BJ (cell line): Measurements from ENCODE around the gene CERS6. TPM values are rescaled to one million over a fixed set of nuclear protein-coding genes. Genes with fewer than 3 reads are reported as not detected.

Experiments used
- CTCF ChIA-PET: fragments of 350-600 bp; formaldehyde crosslinking; extraction: SDS; loops from one replicate; lab custom pipeline; 2021; ENCODE audit warnings: antibody characterized with exemption, inconsistent platforms; lab: Yijun Ruan, JAX
- POLR2A ChIA-PET: fragments of 300-600 bp; sonication (Branson Sonifier 250); formaldehyde crosslinking; extraction: SDS; loops from one replicate; lab custom pipeline; 2021; ENCODE audit warnings: antibody characterized with exemption; lab: Charles Lee
- DNase-seq: peaks from one replicate; pipeline ENCODE4 v3.0.0-alpha.2; 2011; ENCODE audit warnings: low read depth
- H3K27me3 ChIP-seq: 2 replicates; pipeline ENCODE4 v1.6.0; 2011; ENCODE audit warnings: low read length; ENCODE audit not compliant: control insufficient read depth, insufficient read depth
- H3K36me3 ChIP-seq: 2 replicates; pipeline ENCODE4 v1.5.1; 2011; ENCODE audit warnings: low read length; ENCODE audit not compliant: control insufficient read depth, insufficient read depth
- H3K4me3 ChIP-seq: 2 replicates; pipeline ENCODE4 v1.5.1; 2011; ENCODE audit warnings: low read depth, mild to moderate bottlenecking, control low read depth, low read length
- CTCF ChIP-seq: IDR thresholded peaks from 2 replicates; pipeline ENCODE4 v1.5.1; 2011; ENCODE audit warnings: low read depth, mild to moderate bottlenecking, control low read depth, inconsistent platforms, low read length, moderate library complexity; ENCODE audit not compliant: insufficient read depth
- polyA plus RNA-seq: library from polyadenylated mRNA; depleted of rRNA; stranded (reverse); fragments of >200 nt; gene quantifications from 2 replicates; pipeline ENCODE4 v1.2.3, GENCODE V29; 2011

CERS6 gene
- polyA plus RNA-seq, 1 experiment: 1.6 TPM

GRCh38 chr2:168526641-168527040 is 70.6 kb downstream of the CERS6 start:
- no peak for DNase-seq
- CTCF ChIA-PET: no interaction called here
- POLR2A ChIA-PET: no interaction called here

GRCh38 chr2:168528016-168528415 is 71.9 kb downstream of the CERS6 start:
- POLR2A ChIA-PET: no interaction called here

More at GRCh38 chr2:168526641-168527040, 70.6 kb downstream of the CERS6 start:
- Histone ChIP-seq H3K4me3 (no peak overlapping the region), H3K27me3 (no peaks in the 10 kb centered on the region), H3K36me3 (no peaks in the 10 kb centered on the region)
- TF ChIP-seq CTCF: no peak

GRCh38 chr2:168528469-168528868 is 72.4 kb downstream of the CERS6 start:
- DNase-seq: no peak
- TF ChIP-seq CTCF: no peak
- Histone ChIP-seq H3K4me3 (no peak overlapping the region), H3K36me3 (no peaks in the 10 kb centered on the region), H3K27me3 (no peaks in the 10 kb centered on the region)
- ChIA-PET CTCF (no interaction called here), POLR2A (no interaction called here)

More at GRCh38 chr2:168528016-168528415, 71.9 kb downstream of the CERS6 start:
- CTCF ChIA-PET: no interaction called here
- Histone ChIP-seq H3K4me3 (no peak overlapping the region), H3K36me3 (no peaks in the 10 kb centered on the region), H3K27me3 (no peaks in the 10 kb centered on the region)
- no peak for DNase-seq
- TF ChIP-seq CTCF: no peak

GRCh38 chr2:168529054-168529833 is 73.2 kb downstream of the CERS6 start:
- no peak for DNase-seq
- no peak overlapping the region for H3K4me3 ChIP-seq
- no peaks in the 10 kb centered on the region for H3K27me3 ChIP-seq
- ChIA-PET CTCF (no interaction called here), POLR2A (no interaction called here)
- no peak for TF ChIP-seq CTCF
- H3K36me3 ChIP-seq: no peaks in the 10 kb centered on the region

- ChIA-PET CTCF (interaction anchor here (1.0 to 1.4 kb wide), 2 partner anchors 93 to 183 kb away, joined by 3 read pairs; no protein-coding TSS in a partner anchor), POLR2A (no interaction called here)
- no peaks in the 10 kb centered on the region for H3K27me3 ChIP-seq
- no peaks in the 10 kb centered on the region for H3K36me3 ChIP-seq
- TF ChIP-seq CTCF: no peak
- no peak overlapping the region for H3K4me3 ChIP-seq
- DNase-seq: no peak
Observed at GRCh38 chr2:168529900-168530561, 74.0 kb downstream of the CERS6 start.
